CD4-positive, alpha-beta T cell treated with Interleukin-4 for 1 hour (primary cell): ENCODE results near the gene GADD45GIP1.
A peak's percentile ranks its signal among the peaks of the same experiment; 100 is the strongest.
"Not testable (repeated sequence)": the region's sequence is repeated elsewhere in the genome, so short reads cannot be mapped to it uniquely, and the experiment has no call there.

Experiments used
- DNase-seq, 2 donors: peaks; one replicate each; pipeline ENCODE4 v3.0.0-alpha.2; 2020 to 2022

GADD45GIP1 gene

GRCh38 chr19:12938779-12939601 lies 18.0 kb downstream of the GADD45GIP1 start:
- peak; percentile 50 to 53 for DNase-seq

GRCh38 chr19:12937927-12938778 lies 18.9 kb downstream of the GADD45GIP1 start, which contains the start of gene CALR:
CALR (plus strand) TSS chr19:12938609; CDS start chr19:12938680, 71 bp downstream.
- DNase-seq = peak; percentile 100

- peak in 1 of 2 donors; percentile 47 for DNase-seq
These were observed 19.7 kb downstream of the GADD45GIP1 start for GRCh38 chr19:12937093-12937926.

GRCh38 chr19:12936582-12936981 lies 20.4 kb downstream of the GADD45GIP1 start:
- DNase-seq = no peak

- DNase-seq = no peak
These were observed 22.0 kb downstream of the GADD45GIP1 start for GRCh38 chr19:12935071-12935470.

- DNase-seq = peak; percentile 90
These were observed 23.5 kb downstream of the GADD45GIP1 start, which contains the start of gene FARSA for GRCh38 chr19:12933287-12934072. FARSA (minus strand) TSS chr19:12933711; CDS start chr19:12933696, 15 bp downstream.

GRCh38 chr19:12932392-12933286 lies 24.4 kb downstream of the GADD45GIP1 start:
- DNase-seq = no peak

- DNase-seq = no peak
These were observed 26.9 kb downstream of the GADD45GIP1 start for GRCh38 chr19:12930002-12930645.

- no peak for DNase-seq
These were observed 32.3 kb downstream of the GADD45GIP1 start for GRCh38 chr19:12924621-12925310.

GRCh38 chr19:12922959-12923358 lies 34.1 kb downstream of the GADD45GIP1 start:
- DNase-seq = no peak

GRCh38 chr19:12921047-12921446 lies 36.0 kb downstream of the GADD45GIP1 start:
- DNase-seq = no peak

- DNase-seq = no peak
These were observed 38.8 kb downstream of the GADD45GIP1 start for GRCh38 chr19:12918253-12918652.

- DNase-seq = not testable (repeated sequence)
These were observed 41.2 kb downstream of the GADD45GIP1 start for GRCh38 chr19:12915860-12916259.

GRCh38 chr19:12913851-12914690 lies 43.0 kb downstream of the GADD45GIP1 start:
- DNase-seq = peak; percentile 65 to 69

- no peak for DNase-seq
These were observed 43.9 kb downstream of the GADD45GIP1 start for GRCh38 chr19:12913011-12913561.

- no peak for DNase-seq
These were observed 44.5 kb downstream of the GADD45GIP1 start for GRCh38 chr19:12912571-12912970.

- DNase-seq = no peak
These were observed 49.9 kb downstream of the GADD45GIP1 start for GRCh38 chr19:12907166-12907565.
